HEK293T (cell line): ENCODE data around the gene COMMD9.

ENCODE experiments used
- CTCF ChIA-PET: fragments of 350-600 bp; formaldehyde crosslinking; extraction: SDS; loops from one replicate; lab custom pipeline; 2021; ENCODE audit warnings: antibody characterized with exemption, inconsistent platforms; lab: Yijun Ruan, JAX
- POLR2A ChIA-PET: fragments of 350-600 bp; formaldehyde crosslinking; extraction: SDS; loops from one replicate; lab custom pipeline; 2020; ENCODE audit warnings: antibody characterized with exemption, inconsistent platforms; lab: Yijun Ruan, JAX
- DNase-seq: peaks from one replicate; pipeline ENCODE4 v3.0.0; 2012; ENCODE audit warnings: mixed read lengths; ENCODE audit errors: extremely low spot score
- ARNT ChIP-seq: fragments of 450-650 bp; IDR thresholded peaks from 2 replicates; pipeline ENCODE4 v1.6.1; 2017; ENCODE audit warnings: mild to moderate bottlenecking
- BHLHE40 ChIP-seq: fragments of 450-650 bp; IDR thresholded peaks from 2 replicates; pipeline ENCODE4 v1.6.1; 2016; ENCODE audit warnings: mild to moderate bottlenecking, moderate library complexity, borderline replicate concordance
- CTBP1 ChIP-seq: fragments of 450-650 bp; IDR thresholded peaks from 2 replicates; pipeline ENCODE4 v1.6.1; 2016; ENCODE audit warnings: borderline replicate concordance
- ELF4 ChIP-seq: fragments of 450-650 bp; IDR thresholded peaks from 2 replicates; pipeline ENCODE4 v1.6.1; 2017; ENCODE audit warnings: antibody characterized with exemption
- FOXA1 ChIP-seq: fragments of 450-650 bp; IDR thresholded peaks from 2 replicates; pipeline ENCODE4 v1.6.1; 2016; ENCODE audit warnings: mild to moderate bottlenecking
- FOXK2 ChIP-seq: fragments of 450-650 bp; IDR thresholded peaks from 2 replicates; pipeline ENCODE4 v1.6.1; 2016; ENCODE audit warnings: mild to moderate bottlenecking
- FOXM1 ChIP-seq: fragments of 450-650 bp; IDR thresholded peaks from 2 replicates; pipeline ENCODE4 v1.6.1; 2017; ENCODE audit warnings: mild to moderate bottlenecking, borderline replicate concordance
- HDGF ChIP-seq: fragments of 450-650 bp; IDR thresholded peaks from 2 replicates; pipeline ENCODE4 v1.6.1; 2017; ENCODE audit warnings: antibody characterized with exemption, borderline replicate concordance
- L3MBTL2 ChIP-seq: fragments of 450-650 bp; conservative IDR thresholded peaks from 2 replicates; pipeline ENCODE4 v1.6.1; 2016; ENCODE audit warnings: mild to moderate bottlenecking
- LEF1 ChIP-seq: fragments of 450-650 bp; IDR thresholded peaks from 2 replicates; pipeline ENCODE4 v1.6.1; 2017; ENCODE audit warnings: mild to moderate bottlenecking, borderline replicate concordance
- NFRKB ChIP-seq: fragments of 450-650 bp; IDR thresholded peaks from 2 replicates; pipeline ENCODE4 v1.6.1; 2016; ENCODE audit warnings: mild to moderate bottlenecking, moderate library complexity
- SP1 ChIP-seq: fragments of 450-650 bp; IDR thresholded peaks from 2 replicates; pipeline ENCODE4 v1.6.1; 2017
- SUZ12 ChIP-seq: fragments of 450-650 bp; IDR thresholded peaks from 2 replicates; pipeline ENCODE4 v1.6.1; 2016; ENCODE audit warnings: mild to moderate bottlenecking
- TARDBP ChIP-seq: fragments of 450-650 bp; IDR thresholded peaks from 2 replicates; pipeline ENCODE4 v1.6.1; 2016
- ZNF384 ChIP-seq: fragments of 450-650 bp; IDR thresholded peaks from 2 replicates; pipeline ENCODE4 v1.6.1; 2016
- TF ChIP-seq, protein P1 (sequence below): fragments of 450-650 bp; IDR thresholded peaks from 2 replicates; pipeline ENCODE4 v1.6.1; 2016

COMMD9 gene

DNA sequence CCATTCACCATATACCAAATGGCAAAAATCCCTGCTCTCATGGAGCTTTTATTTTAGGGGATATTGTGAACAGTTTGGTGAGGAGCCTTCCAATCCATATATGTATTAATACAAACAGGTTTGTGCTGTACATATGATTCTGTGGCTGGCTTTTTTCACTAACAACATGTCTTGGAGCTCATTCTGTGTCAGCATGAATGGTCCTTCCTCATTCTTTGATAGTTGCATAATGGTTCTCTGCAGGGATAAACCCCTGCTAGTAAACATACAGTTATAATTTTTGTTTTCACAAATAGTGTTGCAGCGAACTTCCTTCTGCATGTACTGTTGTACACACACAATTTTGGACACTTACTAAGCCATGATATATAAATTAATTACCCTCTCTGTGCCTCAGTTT is 15.1 kb upstream of the COMMD9 start:
- no peak for DNase-seq
- POLR2A ChIA-PET: no interaction called here
- TF ChIP-seq SUZ12: no peak
- no peak for TF ChIP-seq BHLHE40
- no peak for TF ChIP-seq FOXA1
- TF ChIP-seq, protein P1, sequence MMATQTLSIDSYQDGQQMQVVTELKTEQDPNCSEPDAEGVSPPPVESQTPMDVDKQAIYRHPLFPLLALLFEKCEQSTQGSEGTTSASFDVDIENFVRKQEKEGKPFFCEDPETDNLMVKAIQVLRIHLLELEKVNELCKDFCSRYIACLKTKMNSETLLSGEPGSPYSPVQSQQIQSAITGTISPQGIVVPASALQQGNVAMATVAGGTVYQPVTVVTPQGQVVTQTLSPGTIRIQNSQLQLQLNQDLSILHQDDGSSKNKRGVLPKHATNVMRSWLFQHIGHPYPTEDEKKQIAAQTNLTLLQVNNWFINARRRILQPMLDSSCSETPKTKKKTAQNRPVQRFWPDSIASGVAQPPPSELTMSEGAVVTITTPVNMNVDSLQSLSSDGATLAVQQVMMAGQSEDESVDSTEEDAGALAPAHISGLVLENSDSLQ: no peak
- no peak for TF ChIP-seq FOXM1
- TF ChIP-seq TARDBP: no peak
- no peak for TF ChIP-seq ELF4
- TF ChIP-seq HDGF: no peak
- TF ChIP-seq ZNF384: no peak
- no peak for TF ChIP-seq L3MBTL2
- TF ChIP-seq NFRKB: no peak
- no peak for TF ChIP-seq ARNT
- CTCF ChIA-PET: no interaction called here

DNA sequence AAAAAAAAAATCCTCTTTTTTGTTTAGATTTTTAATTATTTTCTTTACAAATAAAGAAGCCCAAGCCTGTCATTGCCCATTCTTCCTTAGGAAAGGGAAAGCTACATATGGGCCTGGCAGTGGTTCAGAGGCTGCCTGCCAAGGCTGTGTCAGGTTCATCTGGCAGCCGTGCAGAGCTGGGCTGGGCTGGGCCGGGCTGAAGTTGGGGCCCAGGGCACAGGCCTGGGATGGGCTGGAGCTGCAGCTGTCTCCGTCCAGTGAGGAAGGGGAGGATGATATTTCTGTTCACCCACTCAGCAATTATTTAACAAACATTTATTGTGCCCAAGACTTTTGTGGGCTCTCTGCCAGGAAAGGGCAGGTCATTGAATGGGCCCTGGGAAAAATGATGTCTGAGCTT is 11.4 kb upstream of the COMMD9 start:
- no peak for DNase-seq
- no peak for TF ChIP-seq FOXM1
- ChIA-PET POLR2A (no interaction called here), CTCF (interaction anchor here (0.6 kb wide), 1 partner anchor 76 kb away, joined by 3 read pairs; no protein-coding TSS in a partner anchor)

DNA sequence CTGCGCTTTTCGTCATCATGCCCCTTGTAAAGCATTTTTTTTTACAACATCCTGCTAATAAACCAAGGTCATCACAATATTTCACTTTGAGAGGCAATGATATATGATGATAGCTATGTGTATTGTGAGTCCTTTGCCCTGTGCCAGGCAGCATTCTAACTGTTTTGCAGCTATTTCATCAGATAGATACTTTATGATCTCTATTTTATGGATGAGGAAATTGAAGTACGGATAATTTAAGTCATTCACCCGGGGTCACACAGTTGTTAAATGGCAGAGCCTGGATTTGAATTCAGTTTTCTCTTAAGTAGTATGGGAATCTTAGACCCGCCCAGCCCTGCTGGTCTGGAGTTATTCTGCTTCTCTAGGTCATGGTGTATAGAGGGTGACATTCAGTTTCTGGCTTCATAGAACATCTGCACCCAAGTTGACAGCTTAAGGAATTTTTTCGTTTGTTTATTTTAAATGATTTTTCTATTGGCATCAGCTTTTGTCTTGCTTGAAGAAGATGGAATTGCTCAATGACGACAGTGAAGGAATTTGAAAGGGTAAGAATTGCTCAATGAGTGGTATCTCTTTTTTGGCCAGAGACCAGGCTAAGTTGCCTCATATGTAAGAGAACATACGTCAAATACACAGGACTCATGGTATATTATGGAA is 7.8 kb upstream of the COMMD9 start:
- ChIA-PET POLR2A (no interaction called here), CTCF (no interaction called here)
- no peak for TF ChIP-seq ZNF384
- TF ChIP-seq, protein P1: no peak
- no peak for TF ChIP-seq FOXK2
- TF ChIP-seq TARDBP: no peak
- no peak for TF ChIP-seq CTBP1
- no peak for TF ChIP-seq FOXA1
- no peak for TF ChIP-seq ELF4
- TF ChIP-seq ARNT: no peak
- no peak for TF ChIP-seq NFRKB
- no peak for TF ChIP-seq SP1
- TF ChIP-seq HDGF: no peak
- no peak for TF ChIP-seq SUZ12
- TF ChIP-seq LEF1: no peak
- TF ChIP-seq L3MBTL2: no peak
- TF ChIP-seq BHLHE40: no peak
- TF ChIP-seq FOXM1: no peak
- no peak for DNase-seq

DNA sequence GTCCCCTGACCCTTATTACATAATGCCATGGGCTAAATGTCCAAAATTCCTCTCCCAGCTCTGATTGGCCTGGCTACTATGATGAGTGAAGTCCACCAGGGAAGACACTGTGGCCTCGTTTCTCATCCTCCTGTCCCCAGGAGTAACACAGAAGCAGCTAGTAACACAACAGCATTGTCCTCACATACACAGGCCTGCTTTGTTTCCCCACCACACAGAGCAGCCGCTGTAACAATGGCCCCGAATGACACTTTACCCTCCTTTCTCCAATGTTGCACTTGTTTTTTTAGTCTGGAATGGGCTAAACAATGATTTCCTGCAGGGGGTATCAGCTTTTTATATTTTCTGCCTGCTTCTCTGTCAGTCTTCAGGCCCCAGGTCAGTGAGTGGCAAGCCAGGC is 6.7 kb upstream of the COMMD9 start, which contains the start of gene PRR5L:
TSS of gene PRR5L (plus strand) at position 363 of the 400 bp plus-strand sequence. CDS start 104,834 bp downstream, outside the sequence.
- ChIA-PET POLR2A (no interaction called here), CTCF (interaction anchor here (1.4 kb wide), 1 partner anchor 183 kb away, joined by 4 read pairs; no protein-coding TSS in a partner anchor)
- TF ChIP-seq, protein P1: no peak
- TF ChIP-seq L3MBTL2 (no peak), HDGF (no peak), BHLHE40 (no peak), FOXM1 (no peak), FOXA1 (no peak), LEF1 (no peak), ZNF384 (no peak), CTBP1 (no peak), ELF4 (no peak), TARDBP (no peak), SP1 (no peak), NFRKB (no peak)
- no peak for DNase-seq

DNA sequence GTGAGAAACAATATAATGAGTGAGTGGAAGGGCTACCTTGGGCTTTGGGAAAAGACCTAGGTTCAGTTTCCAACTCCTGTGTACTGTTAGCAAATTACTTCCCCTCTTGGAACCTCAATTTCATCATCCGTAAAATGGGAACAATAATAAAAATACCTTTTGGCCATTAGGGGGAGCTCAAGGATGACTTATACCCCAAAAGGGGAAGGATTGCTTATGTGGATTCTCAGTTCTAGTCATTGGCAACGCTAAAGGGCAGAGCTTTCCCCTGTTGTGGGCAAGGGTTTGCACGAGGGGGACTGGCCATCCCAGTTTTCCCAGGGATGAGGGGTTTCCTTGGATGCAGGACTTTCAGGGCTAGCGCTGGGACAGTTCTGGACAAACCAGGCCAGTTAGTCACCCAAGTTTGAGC is 3.1 kb upstream of the COMMD9 start:
- DNase-seq: peak; percentile 48
- TF ChIP-seq HDGF: no peak
- no peak for TF ChIP-seq FOXM1
- no peak for TF ChIP-seq BHLHE40
- TF ChIP-seq CTBP1: no peak
- TF ChIP-seq, protein P1: no peak
- no peak for TF ChIP-seq LEF1
- TF ChIP-seq ELF4: no peak
- TF ChIP-seq FOXA1: no peak
- no peak for TF ChIP-seq ZNF384
- no peak for TF ChIP-seq L3MBTL2
- no peak for TF ChIP-seq SP1
- no peak for TF ChIP-seq ARNT
- no peak for TF ChIP-seq NFRKB
- TF ChIP-seq FOXK2: no peak
- TF ChIP-seq SUZ12: no peak
- TF ChIP-seq TARDBP: no peak
- ChIA-PET POLR2A (interaction anchor here (0.6 kb wide), 1 partner anchor 186 kb away, joined by 3 read pairs; no protein-coding TSS in a partner anchor), CTCF (interaction anchor here (0.6 to 2.2 kb wide), 6 partner anchors 11 to 201 kb away, joined by 3 to 15 read pairs (median 4); no protein-coding TSS in a partner anchor)
